22Rv1 (cell line): ENCODE data around the gene SCN8A.

ENCODE experiments used
- CTCF ChIP-seq: fragments of 450-650 bp; IDR thresholded peaks from 2 replicates; pipeline ENCODE4 v1.5.1; 2017; ENCODE audit warnings: mild to moderate bottlenecking
- ZFX ChIP-seq: fragments of 450-650 bp; IDR thresholded peaks from 2 replicates; pipeline ENCODE4 v1.6.1; 2017; ENCODE audit warnings: antibody characterized with exemption, borderline replicate concordance

GRCh38 chr12:51847643-51848325, 256.8 kb downstream of the SCN8A start:
- TF ChIP-seq CTCF, result no peak
- TF ChIP-seq ZFX, result no peak
